Progenitor cell of endocrine pancreas (in vitro differentiated cells): ENCODE results near the gene MEX3C. TPM values are rescaled to one million over a fixed set of nuclear protein-coding genes. Genes with fewer than 3 reads are reported as not detected.

Source experiments
- DNase-seq: peaks from one replicate; pipeline ENCODE4 v3.0.0; 2021; ENCODE audit warnings: low spot score; ENCODE audit not compliant: unreplicated experiment
- H3K27ac Mint-ChIP-seq: 2 replicates; pipeline ENCODE4 v1.8.0; 2021; ENCODE audit warnings: mild to moderate bottlenecking, moderate library complexity, mixed read lengths
- H3K27me3 Mint-ChIP-seq: 2 replicates; pipeline ENCODE4 v1.8.0; 2021; ENCODE audit warnings: mixed read lengths
- H3K36me3 Mint-ChIP-seq: 2 replicates; pipeline ENCODE4 v1.8.0; 2022; ENCODE audit warnings: mixed read lengths; ENCODE audit not compliant: insufficient read depth
- H3K4me1 Mint-ChIP-seq: 2 replicates; pipeline ENCODE4 v1.8.0; 2021; ENCODE audit warnings: low read depth, mixed read lengths
- H3K4me3 Mint-ChIP-seq: 2 replicates; pipeline ENCODE4 v1.8.0; 2021; ENCODE audit warnings: low read depth, mild to moderate bottlenecking, moderate library complexity, mixed read lengths
- H3K9me3 Mint-ChIP-seq: 2 replicates; pipeline ENCODE4 v1.8.0; 2021; ENCODE audit warnings: low read depth, mixed read lengths
- total RNA-seq: library from RNA; stranded (reverse); gene quantifications from 2 replicates; pipeline ENCODE4 v1.2.1, GENCODE V29; 2021
- TF ChIP-seq, protein P1 (sequence below): fragments of 200-600 bp; sonication (generic); IDR thresholded peaks from one replicate; pipeline ENCODE4 v1.5.0; 2021; ENCODE audit warnings: antibody characterized with exemption, mild to moderate bottlenecking; ENCODE audit not compliant: unreplicated experiment

Gene MEX3C
- total RNA-seq, 1 donor from 2014 or later = 86.2 TPM

DNA sequence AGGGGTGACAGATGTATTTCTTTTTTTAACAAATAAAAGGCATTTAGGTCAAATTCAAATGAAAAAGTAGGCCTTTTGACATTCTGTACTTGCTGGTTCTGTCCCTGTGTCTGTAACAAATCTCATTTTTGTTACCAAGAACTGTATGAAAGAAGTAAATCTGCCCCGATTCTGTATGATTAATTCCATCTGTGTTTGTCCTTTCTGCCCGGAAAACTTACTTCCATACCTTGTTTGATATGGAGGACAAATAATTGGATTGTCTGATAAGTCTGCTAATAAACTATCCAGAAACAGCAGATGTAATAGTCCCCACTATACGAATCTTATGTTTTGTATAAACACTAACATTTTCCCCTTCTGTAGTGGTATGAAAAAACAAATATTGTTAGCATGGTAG lies 69.8 kb downstream of the MEX3C start:
- no peaks in the 10 kb centered on the region for H3K36me3 Mint-ChIP-seq
- H3K4me3 Mint-ChIP-seq = no peak overlapping the region
- no peaks in the 10 kb centered on the region for H3K9me3 Mint-ChIP-seq
- H3K27me3 Mint-ChIP-seq = no peaks in the 10 kb centered on the region
- no peaks in the 10 kb centered on the region for H3K4me1 Mint-ChIP-seq
- DNase-seq = no peak
- TF ChIP-seq, protein P1, sequence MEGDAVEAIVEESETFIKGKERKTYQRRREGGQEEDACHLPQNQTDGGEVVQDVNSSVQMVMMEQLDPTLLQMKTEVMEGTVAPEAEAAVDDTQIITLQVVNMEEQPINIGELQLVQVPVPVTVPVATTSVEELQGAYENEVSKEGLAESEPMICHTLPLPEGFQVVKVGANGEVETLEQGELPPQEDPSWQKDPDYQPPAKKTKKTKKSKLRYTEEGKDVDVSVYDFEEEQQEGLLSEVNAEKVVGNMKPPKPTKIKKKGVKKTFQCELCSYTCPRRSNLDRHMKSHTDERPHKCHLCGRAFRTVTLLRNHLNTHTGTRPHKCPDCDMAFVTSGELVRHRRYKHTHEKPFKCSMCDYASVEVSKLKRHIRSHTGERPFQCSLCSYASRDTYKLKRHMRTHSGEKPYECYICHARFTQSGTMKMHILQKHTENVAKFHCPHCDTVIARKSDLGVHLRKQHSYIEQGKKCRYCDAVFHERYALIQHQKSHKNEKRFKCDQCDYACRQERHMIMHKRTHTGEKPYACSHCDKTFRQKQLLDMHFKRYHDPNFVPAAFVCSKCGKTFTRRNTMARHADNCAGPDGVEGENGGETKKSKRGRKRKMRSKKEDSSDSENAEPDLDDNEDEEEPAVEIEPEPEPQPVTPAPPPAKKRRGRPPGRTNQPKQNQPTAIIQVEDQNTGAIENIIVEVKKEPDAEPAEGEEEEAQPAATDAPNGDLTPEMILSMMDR = no peak
- H3K27ac Mint-ChIP-seq = no peak overlapping the region

DNA sequence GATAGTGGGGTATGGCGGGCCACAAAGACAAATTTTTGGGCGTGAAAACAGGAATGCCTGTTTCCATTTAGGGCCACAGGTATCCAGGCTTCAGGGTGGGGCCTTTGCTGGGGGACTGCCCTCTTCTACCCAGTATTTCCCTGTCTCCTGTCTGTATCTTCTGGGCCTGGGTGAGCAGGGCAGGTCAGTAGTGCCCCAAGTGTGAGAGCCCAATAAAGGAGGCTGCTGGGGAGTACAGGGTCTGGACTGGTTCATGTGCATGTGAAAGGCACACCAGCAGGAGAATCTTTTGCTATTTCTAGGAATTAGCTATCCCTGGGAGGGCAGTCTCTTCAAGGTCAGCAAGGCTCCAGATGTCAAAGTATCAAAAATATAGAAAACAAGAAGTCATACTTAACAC lies 71.5 kb downstream of the MEX3C start:
- Mint-ChIP-seq H3K27ac (no peak overlapping the region), H3K4me3 (no peak overlapping the region), H3K9me3 (no peaks in the 10 kb centered on the region), H3K4me1 (no peaks in the 10 kb centered on the region), H3K36me3 (no peaks in the 10 kb centered on the region), H3K27me3 (no peaks in the 10 kb centered on the region)
- no peak for DNase-seq
- TF ChIP-seq, protein P1 = no peak

Other genes starting within 250 kb of the MEX3C start
- 8.5 and 9.2 TPM in 2 replicates for gene ELAC1, start 229.6 kb downstream of the MEX3C start, total RNA-seq
- gene SMAD4, start 167.5 kb downstream of the MEX3C start, total RNA-seq = 164 and 165 TPM in 2 replicates